Measurements from ENCODE around the gene SOX10. TPM values are rescaled to one million over a fixed set of nuclear protein-coding genes. Genes with fewer than 3 reads are reported as not detected.

The SOX10 gene
- total RNA-seq, 1 experiment from 2014 or later: not detected

DNA sequence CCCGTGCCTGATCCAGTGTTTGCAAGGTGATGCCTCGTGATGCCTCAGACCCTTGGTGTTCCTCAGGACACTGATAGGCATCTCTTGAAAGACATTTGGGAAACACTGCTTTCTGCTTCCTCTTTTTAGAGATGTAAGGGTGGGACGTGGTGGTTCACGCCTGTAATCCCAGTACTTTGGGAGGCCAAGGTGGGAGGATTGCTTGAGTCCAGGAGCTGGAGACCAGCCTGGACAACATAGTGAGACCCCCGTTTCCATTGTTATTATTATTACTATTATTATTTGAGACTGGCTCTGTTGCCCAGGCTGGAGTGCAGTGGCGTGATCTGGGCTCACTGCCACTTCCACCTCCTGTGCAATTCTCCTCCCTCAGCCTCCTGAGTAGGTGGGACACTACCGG lies 6.5 kb upstream of the SOX10 start:
- no peak for DNase-seq (ENCODE audit: low read depth, low spot score)
- ChIA-PET CTCF (no interaction called here), RAD21 (ENCODE audit: low non-redundant PET in 1 of 2, low total read pairs in 2 of 2, uncharacterized antibody in 2 of 2, unreplicated experiment in 2 of 2) (no interaction called here), POLR2A (no interaction called here)
- intact Hi-C loops (cut with micrococcal nuclease): no loop called here
- ATAC-seq: no peak
- no peaks in the 10 kb centered on the region for H3K79me2 ChIP-seq (ENCODE audit: insufficient read depth, low read length)
- no TSS peak for BruUV-seq (replicated peaks)
- H3K27me3 ChIP-seq (ENCODE audit: insufficient read depth, low read length): no peaks in the 10 kb centered on the region
- no peaks in the 10 kb centered on the region for H4K20me1 ChIP-seq (ENCODE audit: insufficient read depth)
- no peak overlapping the region for H3K27ac ChIP-seq (ENCODE audit: low read depth, low read length)
- H3K4me3 ChIP-seq (replicated peaks in 1 of 2; ENCODE audit: low read depth in 1 of 2, low read length in 2 of 2): no peak overlapping the region
- no peaks in the 10 kb centered on the region for H3K9me3 ChIP-seq (ENCODE audit: control insufficient read depth in 1 of 2, insufficient read depth in 1 of 2, low read depth in 1 of 2, low read length in 2 of 2)
- H3K9me2 ChIP-seq (ENCODE audit: insufficient read depth): no peaks in the 10 kb centered on the region
- no peak overlapping the region for H3K9ac ChIP-seq (ENCODE audit: low read length)
- H2AFZ ChIP-seq (ENCODE audit: low read depth, low read length, poor library complexity, severe bottlenecking): no peak overlapping the region
- no peak for TF ChIP-seq ZFX (IDR thresholded peaks at IDR 0.05)
- no peak for TF ChIP-seq EZH2 (IDR thresholded peaks at IDR 0.05)
- no peak for TF ChIP-seq YY1 (IDR thresholded peaks at IDR 0.05; ENCODE audit: extremely low read depth, insufficient replicate concordance, low read depth, low read length)
- TF ChIP-seq CBX3 (IDR thresholded peaks at IDR 0.05; ENCODE audit: low read depth): no peak
- H3K36me3 ChIP-seq (ENCODE audit: control insufficient read depth in 1 of 2, insufficient read depth in 2 of 2, low read length in 2 of 2): no peaks in the 10 kb centered on the region
- H3K4me2 ChIP-seq (ENCODE audit: low read length): no peak overlapping the region
- peaks cover 0 to 3% of the 10 kb centered on the region in 2 experiments; a peak in 2 of 4 replicates for H3K4me1 ChIP-seq (ENCODE audit: control insufficient read depth in 1 of 2, insufficient read depth in 2 of 2, low read length in 2 of 2)

DNA sequence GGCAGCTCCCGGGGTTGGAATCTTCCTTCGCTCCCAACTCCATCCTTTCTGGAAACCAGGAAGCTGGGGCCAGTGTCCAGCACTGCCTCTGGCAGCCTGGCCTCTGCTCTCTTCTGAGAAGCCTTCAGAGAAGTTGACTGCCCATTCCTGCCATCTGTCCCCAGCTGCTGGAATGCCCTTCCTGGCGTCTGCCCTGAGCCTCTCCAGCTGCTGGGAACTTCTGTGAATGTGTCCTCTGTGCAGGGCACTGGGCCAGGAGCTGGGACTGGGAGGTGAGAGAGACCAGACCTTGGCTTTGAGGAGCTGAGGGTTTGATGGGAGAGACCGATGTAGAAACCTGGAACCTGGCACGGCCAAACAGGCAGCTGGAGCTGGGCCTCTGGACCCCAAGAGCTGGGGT lies 5.9 kb upstream of the SOX10 start:
- Histone ChIP-seq H3K27me3 (ENCODE audit: insufficient read depth, low read length) (no peaks in the 10 kb centered on the region), H3K4me1 (ENCODE audit: control insufficient read depth in 1 of 2, insufficient read depth in 2 of 2, low read length in 2 of 2) (no peaks in the 10 kb centered on the region), H2AFZ (ENCODE audit: low read depth, low read length, poor library complexity, severe bottlenecking) (no peak overlapping the region), H4K20me1 (ENCODE audit: insufficient read depth) (no peaks in the 10 kb centered on the region), H3K79me2 (ENCODE audit: insufficient read depth, low read length) (no peaks in the 10 kb centered on the region), H3K9me3 (ENCODE audit: control insufficient read depth in 1 of 2, insufficient read depth in 1 of 2, low read depth in 1 of 2, low read length in 2 of 2) (no peaks in the 10 kb centered on the region), H3K9me2 (ENCODE audit: insufficient read depth) (no peaks in the 10 kb centered on the region), H3K4me2 (ENCODE audit: low read length) (no peak overlapping the region), H3K27ac (ENCODE audit: low read depth, low read length) (no peak overlapping the region), H3K4me3 (replicated peaks in 1 of 2; ENCODE audit: low read depth in 1 of 2, low read length in 2 of 2) (no peak overlapping the region), H3K9ac (ENCODE audit: low read length) (no peak overlapping the region), H3K36me3 (ENCODE audit: control insufficient read depth in 1 of 2, insufficient read depth in 2 of 2, low read length in 2 of 2) (no peaks in the 10 kb centered on the region)
- ChIA-PET POLR2A (no interaction called here), RAD21 (ENCODE audit: low non-redundant PET in 1 of 2, low total read pairs in 2 of 2, uncharacterized antibody in 2 of 2, unreplicated experiment in 2 of 2) (no interaction called here), CTCF (no interaction called here)
- ATAC-seq (no peak), DNase-seq (ENCODE audit: low read depth, low spot score) (no peak)
- TF ChIP-seq EZH2 (IDR thresholded peaks at IDR 0.05) (no peak), TCF7L2 (IDR thresholded peaks at IDR 0.05; ENCODE audit: borderline replicate concordance, extremely low read depth, insufficient read depth, insufficient read length) (no peak), YY1 (IDR thresholded peaks at IDR 0.05; ENCODE audit: extremely low read depth, insufficient replicate concordance, low read depth, low read length) (no peak), FOSL1 (IDR thresholded peaks at IDR 0.05; ENCODE audit: low read depth) (no peak), EGR1 (IDR thresholded peaks at IDR 0.05; ENCODE audit: low read depth) (no peak), CBX3 (IDR thresholded peaks at IDR 0.05; ENCODE audit: low read depth) (no peak), SRF (IDR thresholded peaks at IDR 0.05; ENCODE audit: low read depth) (no peak), ZFX (IDR thresholded peaks at IDR 0.05) (no peak), SP1 (IDR thresholded peaks at IDR 0.05; ENCODE audit: low read depth) (no peak), ELF1 (IDR thresholded peaks at IDR 0.05; ENCODE audit: borderline replicate concordance, low read depth) (no peak)
- TF ChIP-seq, protein P1, sequence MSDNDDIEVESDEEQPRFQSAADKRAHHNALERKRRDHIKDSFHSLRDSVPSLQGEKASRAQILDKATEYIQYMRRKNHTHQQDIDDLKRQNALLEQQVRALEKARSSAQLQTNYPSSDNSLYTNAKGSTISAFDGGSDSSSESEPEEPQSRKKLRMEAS (IDR thresholded peaks at IDR 0.05): no peak
- TF ChIP-seq, protein P2, sequence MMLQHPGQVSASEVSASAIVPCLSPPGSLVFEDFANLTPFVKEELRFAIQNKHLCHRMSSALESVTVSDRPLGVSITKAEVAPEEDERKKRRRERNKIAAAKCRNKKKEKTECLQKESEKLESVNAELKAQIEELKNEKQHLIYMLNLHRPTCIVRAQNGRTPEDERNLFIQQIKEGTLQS (IDR thresholded peaks at IDR 0.05): no peak
- TF ChIP-seq, protein P3, sequence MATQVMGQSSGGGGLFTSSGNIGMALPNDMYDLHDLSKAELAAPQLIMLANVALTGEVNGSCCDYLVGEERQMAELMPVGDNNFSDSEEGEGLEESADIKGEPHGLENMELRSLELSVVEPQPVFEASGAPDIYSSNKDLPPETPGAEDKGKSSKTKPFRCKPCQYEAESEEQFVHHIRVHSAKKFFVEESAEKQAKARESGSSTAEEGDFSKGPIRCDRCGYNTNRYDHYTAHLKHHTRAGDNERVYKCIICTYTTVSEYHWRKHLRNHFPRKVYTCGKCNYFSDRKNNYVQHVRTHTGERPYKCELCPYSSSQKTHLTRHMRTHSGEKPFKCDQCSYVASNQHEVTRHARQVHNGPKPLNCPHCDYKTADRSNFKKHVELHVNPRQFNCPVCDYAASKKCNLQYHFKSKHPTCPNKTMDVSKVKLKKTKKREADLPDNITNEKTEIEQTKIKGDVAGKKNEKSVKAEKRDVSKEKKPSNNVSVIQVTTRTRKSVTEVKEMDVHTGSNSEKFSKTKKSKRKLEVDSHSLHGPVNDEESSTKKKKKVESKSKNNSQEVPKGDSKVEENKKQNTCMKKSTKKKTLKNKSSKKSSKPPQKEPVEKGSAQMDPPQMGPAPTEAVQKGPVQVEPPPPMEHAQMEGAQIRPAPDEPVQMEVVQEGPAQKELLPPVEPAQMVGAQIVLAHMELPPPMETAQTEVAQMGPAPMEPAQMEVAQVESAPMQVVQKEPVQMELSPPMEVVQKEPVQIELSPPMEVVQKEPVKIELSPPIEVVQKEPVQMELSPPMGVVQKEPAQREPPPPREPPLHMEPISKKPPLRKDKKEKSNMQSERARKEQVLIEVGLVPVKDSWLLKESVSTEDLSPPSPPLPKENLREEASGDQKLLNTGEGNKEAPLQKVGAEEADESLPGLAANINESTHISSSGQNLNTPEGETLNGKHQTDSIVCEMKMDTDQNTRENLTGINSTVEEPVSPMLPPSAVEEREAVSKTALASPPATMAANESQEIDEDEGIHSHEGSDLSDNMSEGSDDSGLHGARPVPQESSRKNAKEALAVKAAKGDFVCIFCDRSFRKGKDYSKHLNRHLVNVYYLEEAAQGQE (IDR thresholded peaks at IDR 0.05; ENCODE audit: low read depth): no peak
- TF ChIP-seq, protein P4, sequence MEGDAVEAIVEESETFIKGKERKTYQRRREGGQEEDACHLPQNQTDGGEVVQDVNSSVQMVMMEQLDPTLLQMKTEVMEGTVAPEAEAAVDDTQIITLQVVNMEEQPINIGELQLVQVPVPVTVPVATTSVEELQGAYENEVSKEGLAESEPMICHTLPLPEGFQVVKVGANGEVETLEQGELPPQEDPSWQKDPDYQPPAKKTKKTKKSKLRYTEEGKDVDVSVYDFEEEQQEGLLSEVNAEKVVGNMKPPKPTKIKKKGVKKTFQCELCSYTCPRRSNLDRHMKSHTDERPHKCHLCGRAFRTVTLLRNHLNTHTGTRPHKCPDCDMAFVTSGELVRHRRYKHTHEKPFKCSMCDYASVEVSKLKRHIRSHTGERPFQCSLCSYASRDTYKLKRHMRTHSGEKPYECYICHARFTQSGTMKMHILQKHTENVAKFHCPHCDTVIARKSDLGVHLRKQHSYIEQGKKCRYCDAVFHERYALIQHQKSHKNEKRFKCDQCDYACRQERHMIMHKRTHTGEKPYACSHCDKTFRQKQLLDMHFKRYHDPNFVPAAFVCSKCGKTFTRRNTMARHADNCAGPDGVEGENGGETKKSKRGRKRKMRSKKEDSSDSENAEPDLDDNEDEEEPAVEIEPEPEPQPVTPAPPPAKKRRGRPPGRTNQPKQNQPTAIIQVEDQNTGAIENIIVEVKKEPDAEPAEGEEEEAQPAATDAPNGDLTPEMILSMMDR (IDR thresholded peaks at IDR 0.05 in 2 of 3, conservative IDR thresholded peaks at IDR 0.05 in 1 of 3; ENCODE audit: borderline replicate concordance in 1 of 3, insufficient read depth in 1 of 3, low read depth in 2 of 3, low read length in 2 of 3): no peak
- intact Hi-C loops (cut with micrococcal nuclease): no loop called here
- BruUV-seq (replicated peaks): no TSS peak
